Measurements from ENCODE around the gene PABPC1L. TPM values are rescaled to one million over a fixed set of nuclear protein-coding genes. Genes with fewer than 3 reads are reported as not detected.
A peak's percentile ranks its signal among the peaks of the same experiment; 100 is the strongest.

PABPC1L gene
- total and polyA plus RNA-seq, 2 of the 13 experiments (the other 11 are each of a cell fraction or from before 2014, with no cell fraction given): 30.8 to 252 TPM

DNA sequence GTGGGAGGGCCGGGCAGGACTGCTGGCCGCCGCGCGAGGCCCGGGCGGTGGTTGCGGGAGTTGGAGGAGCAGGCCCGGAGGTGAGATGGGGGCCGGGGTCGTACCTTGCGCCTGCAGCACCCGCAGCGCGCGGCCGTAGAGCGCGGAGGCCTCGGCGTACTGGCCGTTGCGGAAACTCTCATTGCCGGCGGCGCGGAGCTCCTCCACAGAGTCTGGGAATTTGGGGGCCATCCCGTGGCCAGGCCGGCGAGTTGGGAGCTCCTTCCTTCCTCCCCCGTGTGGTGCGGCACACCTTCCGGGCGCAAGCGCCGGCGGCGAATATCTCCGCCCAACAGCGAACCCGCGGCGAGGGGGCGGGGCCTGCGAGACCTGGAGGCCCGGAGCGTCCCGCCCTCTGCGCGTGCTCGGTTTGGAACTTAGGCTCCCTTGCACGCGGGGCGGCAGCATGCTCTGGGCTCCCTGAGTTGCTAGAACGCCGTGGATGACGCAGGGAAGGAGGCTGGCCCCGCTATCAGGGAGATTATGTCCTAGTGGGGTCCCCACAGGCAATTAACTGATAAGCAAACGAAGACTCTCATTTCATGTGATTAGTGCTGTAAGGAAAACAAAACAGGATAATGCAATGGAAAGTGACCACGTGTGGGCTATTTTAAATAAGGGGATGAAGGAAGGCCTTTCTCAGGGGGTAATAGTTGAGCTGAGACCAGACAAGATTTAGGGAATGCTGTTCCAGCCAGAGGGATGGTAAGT, 50.4 kb downstream of the PABPC1L start, which contains the start of gene TOMM34 (continued):
- TF ChIP-seq IRF9 (CRISPR knock-in tag; IDR thresholded peaks at IDR 0.05; ENCODE audit: borderline replicate concordance): peak; percentile 98
- 0 out of 2 replicates have a peak, but pooled peaks have one; percentile 95 for TF ChIP-seq ZNF713 (CRISPR knock-in tag; IDR thresholded peaks at IDR 0.05)
- peak; percentile 99 for TF ChIP-seq MYC (CRISPR knock-in tag; IDR thresholded peaks at IDR 0.05; ENCODE audit: borderline replicate concordance)
- TF ChIP-seq ZNF484 (CRISPR knock-in tag; IDR thresholded peaks at IDR 0.05; ENCODE audit: borderline replicate concordance, low read depth): no peak; the same call in 1 of the 2 replicates
- TF ChIP-seq KDM5B (CRISPR knock-in tag; IDR thresholded peaks at IDR 0.05; ENCODE audit: borderline replicate concordance): peak; percentile 99; the same call in 1 of the 2 replicates
- TF ChIP-seq, protein P1, sequence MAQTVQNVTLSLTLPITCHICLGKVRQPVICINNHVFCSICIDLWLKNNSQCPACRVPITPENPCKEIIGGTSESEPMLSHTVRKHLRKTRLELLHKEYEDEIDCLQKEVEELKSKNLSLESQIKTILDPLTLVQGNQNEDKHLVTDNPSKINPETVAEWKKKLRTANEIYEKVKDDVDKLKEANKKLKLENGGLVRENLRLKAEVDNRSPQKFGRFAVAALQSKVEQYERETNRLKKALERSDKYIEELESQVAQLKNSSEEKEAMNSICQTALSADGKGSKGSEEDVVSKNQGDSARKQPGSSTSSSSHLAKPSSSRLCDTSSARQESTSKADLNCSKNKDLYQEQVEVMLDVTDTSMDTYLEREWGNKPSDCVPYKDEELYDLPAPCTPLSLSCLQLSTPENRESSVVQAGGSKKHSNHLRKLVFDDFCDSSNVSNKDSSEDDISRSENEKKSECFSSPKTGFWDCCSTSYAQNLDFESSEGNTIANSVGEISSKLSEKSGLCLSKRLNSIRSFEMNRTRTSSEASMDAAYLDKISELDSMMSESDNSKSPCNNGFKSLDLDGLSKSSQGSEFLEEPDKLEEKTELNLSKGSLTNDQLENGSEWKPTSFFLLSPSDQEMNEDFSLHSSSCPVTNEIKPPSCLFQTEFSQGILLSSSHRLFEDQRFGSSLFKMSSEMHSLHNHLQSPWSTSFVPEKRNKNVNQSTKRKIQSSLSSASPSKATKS (CRISPR knock-in tag; IDR thresholded peaks at IDR 0.05): peak; percentile 94; the same call in 1 of the 2 replicates
- no peak for TF ChIP-seq NFRKB (IDR thresholded peaks at IDR 0.05)
- no peak for TF ChIP-seq CEBPZ (IDR thresholded peaks at IDR 0.05; ENCODE audit: low read length)
- peak; percentile 95; the same call in 1 of the 2 replicates for TF ChIP-seq BRF2 (CRISPR knock-in tag; IDR thresholded peaks at IDR 0.05)
- TF ChIP-seq KDM6A (CRISPR knock-in tag; IDR thresholded peaks at IDR 0.05; ENCODE audit: low read depth): no peak
- TF ChIP-seq TARDBP (CRISPR knock-in tag; IDR thresholded peaks at IDR 0.05): peak; percentile 89
- TF ChIP-seq, protein P2, sequence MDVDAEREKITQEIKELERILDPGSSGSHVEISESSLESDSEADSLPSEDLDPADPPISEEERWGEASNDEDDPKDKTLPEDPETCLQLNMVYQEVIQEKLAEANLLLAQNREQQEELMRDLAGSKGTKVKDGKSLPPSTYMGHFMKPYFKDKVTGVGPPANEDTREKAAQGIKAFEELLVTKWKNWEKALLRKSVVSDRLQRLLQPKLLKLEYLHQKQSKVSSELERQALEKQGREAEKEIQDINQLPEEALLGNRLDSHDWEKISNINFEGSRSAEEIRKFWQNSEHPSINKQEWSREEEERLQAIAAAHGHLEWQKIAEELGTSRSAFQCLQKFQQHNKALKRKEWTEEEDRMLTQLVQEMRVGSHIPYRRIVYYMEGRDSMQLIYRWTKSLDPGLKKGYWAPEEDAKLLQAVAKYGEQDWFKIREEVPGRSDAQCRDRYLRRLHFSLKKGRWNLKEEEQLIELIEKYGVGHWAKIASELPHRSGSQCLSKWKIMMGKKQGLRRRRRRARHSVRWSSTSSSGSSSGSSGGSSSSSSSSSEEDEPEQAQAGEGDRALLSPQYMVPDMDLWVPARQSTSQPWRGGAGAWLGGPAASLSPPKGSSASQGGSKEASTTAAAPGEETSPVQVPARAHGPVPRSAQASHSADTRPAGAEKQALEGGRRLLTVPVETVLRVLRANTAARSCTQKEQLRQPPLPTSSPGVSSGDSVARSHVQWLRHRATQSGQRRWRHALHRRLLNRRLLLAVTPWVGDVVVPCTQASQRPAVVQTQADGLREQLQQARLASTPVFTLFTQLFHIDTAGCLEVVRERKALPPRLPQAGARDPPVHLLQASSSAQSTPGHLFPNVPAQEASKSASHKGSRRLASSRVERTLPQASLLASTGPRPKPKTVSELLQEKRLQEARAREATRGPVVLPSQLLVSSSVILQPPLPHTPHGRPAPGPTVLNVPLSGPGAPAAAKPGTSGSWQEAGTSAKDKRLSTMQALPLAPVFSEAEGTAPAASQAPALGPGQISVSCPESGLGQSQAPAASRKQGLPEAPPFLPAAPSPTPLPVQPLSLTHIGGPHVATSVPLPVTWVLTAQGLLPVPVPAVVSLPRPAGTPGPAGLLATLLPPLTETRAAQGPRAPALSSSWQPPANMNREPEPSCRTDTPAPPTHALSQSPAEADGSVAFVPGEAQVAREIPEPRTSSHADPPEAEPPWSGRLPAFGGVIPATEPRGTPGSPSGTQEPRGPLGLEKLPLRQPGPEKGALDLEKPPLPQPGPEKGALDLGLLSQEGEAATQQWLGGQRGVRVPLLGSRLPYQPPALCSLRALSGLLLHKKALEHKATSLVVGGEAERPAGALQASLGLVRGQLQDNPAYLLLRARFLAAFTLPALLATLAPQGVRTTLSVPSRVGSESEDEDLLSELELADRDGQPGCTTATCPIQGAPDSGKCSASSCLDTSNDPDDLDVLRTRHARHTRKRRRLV (CRISPR knock-in tag; IDR thresholded peaks at IDR 0.05): peak; percentile 96
- TF ChIP-seq MAFG (CRISPR knock-in tag; IDR thresholded peaks at IDR 0.05): no peak
- TF ChIP-seq HCFC1 (IDR thresholded peaks at IDR 0.05; ENCODE audit: low read depth, low read length): no peak; the same call in 1 of the 2 replicates
- TF ChIP-seq ZKSCAN5 (CRISPR knock-in tag; IDR thresholded peaks at IDR 0.05): no peak

Measured in HepG2 (cell line).